CD4-positive, CD25-positive, alpha-beta regulatory T cell (primary cell): ENCODE measurements around the gene KLHL2. TPM values are rescaled to one million over a fixed set of nuclear protein-coding genes. Genes with fewer than 3 reads are reported as not detected.
"Not testable (repeated sequence)": the region's sequence is repeated elsewhere in the genome, so short reads cannot be mapped to it uniquely, and the experiment has no call there.

Source experiments
- ATAC-seq, 2 donors: fragments of 150-1000 bp; cut with Tn5 transposase; one replicate each; pipeline ENCODE4 v1.10.0; 2021; ENCODE audit warnings: low read depth in 2 of 2, moderate number of reproducible peaks in 2 of 2, moderate library complexity in 1 of 2
- DNase-seq, 3 donors: peaks; one replicate each; pipeline versions ENCODE4 v3.0.0 to v3.0.0-alpha.2; 2012 to 2022; ENCODE audit warnings: mixed read lengths in 1 of 3
- H3K27ac ChIP-seq: one replicate; pipeline ENCODE4 v1.7.0; 2013; ENCODE audit warnings: mild to moderate bottlenecking, low read length; ENCODE audit not compliant: insufficient read depth, poor library complexity, severe bottlenecking
- H3K27me3 ChIP-seq: one replicate; pipeline ENCODE4 v1.7.0; 2013; ENCODE audit warnings: low read length; ENCODE audit not compliant: control insufficient read depth, insufficient read depth
- H3K36me3 ChIP-seq: one replicate; pipeline ENCODE4 v1.7.0; 2013; ENCODE audit warnings: mild to moderate bottlenecking, low read length, moderate library complexity; ENCODE audit not compliant: control insufficient read depth, insufficient read depth
- H3K4me1 ChIP-seq: 2 replicates; pipeline ENCODE4 v1.7.0; 2013; ENCODE audit warnings: mild to moderate bottlenecking, low read length; ENCODE audit not compliant: insufficient read depth, control insufficient read depth, poor library complexity, severe bottlenecking
- H3K4me3 ChIP-seq: one replicate; pipeline ENCODE4 v1.7.0; 2013; ENCODE audit warnings: low read depth, mild to moderate bottlenecking, low read length, moderate library complexity
- H3K9me3 ChIP-seq, 2 experiments: 1 replicate in 1 of 2; 2 replicates in 1 of 2; pipeline ENCODE4 v1.7.0; 2013; ENCODE audit warnings: low read length in 2 of 2, mild to moderate bottlenecking in 1 of 2, moderate library complexity in 1 of 2; ENCODE audit not compliant: control insufficient read depth in 2 of 2
- H3K27ac Mint-ChIP-seq, 3 donors: one replicate each; pipeline ENCODE4 v1.8.0; 2020 to 2022; ENCODE audit warnings: mild to moderate bottlenecking in 3 of 3, mixed read lengths in 3 of 3, moderate library complexity in 2 of 3
- H3K27me3 Mint-ChIP-seq: one replicate; pipeline ENCODE4 v1.8.0; 2022; ENCODE audit warnings: mild to moderate bottlenecking, mixed read lengths
- H3K36me3 Mint-ChIP-seq: one replicate; pipeline ENCODE4 v1.8.0; 2020; ENCODE audit warnings: mixed read lengths
- H3K4me1 Mint-ChIP-seq, 4 donors: one replicate each; pipeline ENCODE4 v1.8.0; 2020 to 2022; ENCODE audit warnings: mixed read lengths in 4 of 4, mild to moderate bottlenecking in 1 of 4
- H3K4me3 Mint-ChIP-seq, 4 donors: one replicate each; pipeline ENCODE4 v1.8.0; 2020 to 2022; ENCODE audit warnings: mild to moderate bottlenecking in 4 of 4, mixed read lengths in 4 of 4, moderate library complexity in 3 of 4
- H3K9me3 Mint-ChIP-seq, 7 donors: one replicate each; pipeline ENCODE4 v1.8.0; 2020 to 2022; ENCODE audit warnings: mixed read lengths in 7 of 7, mild to moderate bottlenecking in 3 of 7, moderate library complexity in 2 of 7
- polyA plus RNA-seq, 4 donors: library from polyadenylated mRNA; unstranded; fragments of 300-500 nt; fragmentation: Illumina TruSeq; gene quantifications; one replicate each; pipeline ENCODE4 v1.2.3, GENCODE V29; 2021
- total RNA-seq: library from RNA; stranded (reverse); gene quantifications from one replicate; pipeline ENCODE4 v1.2.3, GENCODE V29; 2022

Gene KLHL2
- total and polyA plus RNA-seq, 5 donors from 2014 or later: 7.1 to 31.2 (median 10.2) TPM

GRCh38 chr4:165240761-165241160 is 33.4 kb downstream of the KLHL2 start:
- not testable (repeated sequence) for H3K9me3 Mint-ChIP-seq, H3K36me3 ChIP-seq, DNase-seq, H3K4me3 ChIP-seq, H3K4me3 Mint-ChIP-seq, H3K27me3 ChIP-seq, ATAC-seq, H3K4me1 ChIP-seq, H3K9me3 ChIP-seq, H3K27ac Mint-ChIP-seq, H3K27me3 Mint-ChIP-seq, H3K27ac ChIP-seq
- Mint-ChIP-seq H3K4me1 (peaks cover 14 to 33% (median 26%) of the 10 kb centered on the region in 4 donors), H3K36me3 (peaks cover 47% of the 10 kb centered on the region)

- not testable (repeated sequence) for ATAC-seq, H3K4me3 ChIP-seq, H3K4me1 ChIP-seq, H3K27me3 ChIP-seq, H3K9me3 ChIP-seq, H3K36me3 ChIP-seq, DNase-seq, H3K4me3 Mint-ChIP-seq, H3K27me3 Mint-ChIP-seq, H3K9me3 Mint-ChIP-seq, H3K27ac Mint-ChIP-seq, H3K27ac ChIP-seq
- Mint-ChIP-seq H3K36me3 (peaks cover 36% of the 10 kb centered on the region), H3K4me1 (peaks cover 16 to 19% (median 18%) of the 10 kb centered on the region in 4 donors)
These were observed 36.8 kb downstream of the KLHL2 start for GRCh38 chr4:165244148-165244547.

DNA sequence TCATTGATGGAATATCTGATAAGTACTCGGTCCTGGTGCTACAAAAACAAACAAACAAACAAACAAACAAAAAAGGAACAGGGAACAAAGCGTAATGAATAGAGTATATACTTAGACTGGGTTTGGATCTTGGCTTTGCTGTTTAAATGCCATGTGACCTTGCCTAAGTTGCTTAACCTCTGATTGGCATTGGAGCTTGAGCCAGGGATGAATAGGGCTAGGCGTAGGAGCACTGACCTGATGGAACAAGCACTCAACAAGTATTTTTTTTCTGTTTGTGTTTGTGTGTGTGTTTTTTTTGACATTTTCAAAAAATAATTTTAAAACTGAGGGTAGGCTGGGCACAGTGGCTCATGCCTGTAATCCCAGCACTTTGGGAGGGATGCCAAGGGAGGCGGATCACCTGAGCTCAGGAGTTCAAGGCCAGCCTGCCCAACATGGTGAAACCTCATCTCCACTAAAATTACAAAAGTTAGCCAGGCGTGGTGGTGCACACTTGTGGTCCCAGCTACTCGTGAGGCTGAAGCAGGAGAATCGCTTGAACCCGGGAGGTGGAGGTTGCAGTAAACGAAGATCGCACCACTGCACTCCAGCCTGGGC is 37.3 kb downstream of the KLHL2 start:
- not testable (repeated sequence) for H3K4me3 ChIP-seq, H3K4me3 Mint-ChIP-seq, ATAC-seq, H3K27ac ChIP-seq, H3K9me3 Mint-ChIP-seq, H3K27ac Mint-ChIP-seq, H3K9me3 ChIP-seq, H3K27me3 Mint-ChIP-seq, DNase-seq, H3K36me3 ChIP-seq, H3K27me3 ChIP-seq
- peaks cover 11% of the 10 kb centered on the region for H3K4me1 ChIP-seq
- peaks cover 14 to 22% (median 16%) of the 10 kb centered on the region in 4 donors for H3K4me1 Mint-ChIP-seq
- H3K36me3 Mint-ChIP-seq: peaks cover 30% of the 10 kb centered on the region

GRCh38 chr4:165248102-165248501 is 40.7 kb downstream of the KLHL2 start:
- Mint-ChIP-seq H3K9me3 (peaks cover 0 to 1% (median 0%) of the 10 kb centered on the region in 7 donors), H3K4me1 (peaks cover 9 to 19% (median 16%) of the 10 kb centered on the region in 4 donors), H3K36me3 (peaks cover 12% of the 10 kb centered on the region), H3K27me3 (no peaks in the 10 kb centered on the region), H3K4me3 (no peak overlapping the region), H3K27ac (no peak overlapping the region)
- ATAC-seq (peak in 1 of 2 donors; percentile 37), DNase-seq (peak in 2 of 3 donors; percentile 17 to 56)
- Histone ChIP-seq H3K27ac (no peak overlapping the region), H3K4me1 (peaks cover 11% of the 10 kb centered on the region), H3K36me3 (no peaks in the 10 kb centered on the region), H3K27me3 (no peaks in the 10 kb centered on the region), H3K4me3 (no peak overlapping the region), H3K9me3 (no peaks in the 10 kb centered on the region)

DNA sequence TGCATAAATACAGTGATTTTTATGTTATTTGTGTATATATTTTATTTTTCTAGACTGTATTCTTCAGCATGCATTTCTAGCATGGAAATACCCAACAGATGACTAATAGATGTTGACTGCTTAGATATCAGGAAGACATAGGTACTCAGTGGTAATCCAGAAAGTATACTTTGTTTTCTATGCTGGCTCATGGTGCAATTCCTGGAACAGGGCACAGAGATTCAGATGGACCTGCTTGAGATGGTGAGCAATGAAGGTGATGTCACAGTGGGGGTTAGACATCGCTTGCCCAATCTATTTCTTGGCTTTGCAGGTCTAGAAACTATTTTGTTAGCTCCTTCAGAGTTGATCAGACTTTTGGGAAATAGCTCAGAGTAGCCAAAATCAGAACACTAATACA is 41.5 kb downstream of the KLHL2 start:
- H3K4me3 Mint-ChIP-seq, H3K27me3 Mint-ChIP-seq, H3K27ac ChIP-seq, H3K9me3 Mint-ChIP-seq, H3K27me3 ChIP-seq, H3K4me3 ChIP-seq, DNase-seq, ATAC-seq, H3K36me3 ChIP-seq, H3K9me3 ChIP-seq: not testable (repeated sequence)
- peaks cover 11% of the 10 kb centered on the region for H3K36me3 Mint-ChIP-seq
- H3K4me1 Mint-ChIP-seq: peaks cover 5 to 21% (median 16%) of the 10 kb centered on the region in 4 donors
- peaks cover 11% of the 10 kb centered on the region for H3K4me1 ChIP-seq
- H3K27ac Mint-ChIP-seq: peak overlapping the region in 1 of 3 donors; percentile 66

DNA sequence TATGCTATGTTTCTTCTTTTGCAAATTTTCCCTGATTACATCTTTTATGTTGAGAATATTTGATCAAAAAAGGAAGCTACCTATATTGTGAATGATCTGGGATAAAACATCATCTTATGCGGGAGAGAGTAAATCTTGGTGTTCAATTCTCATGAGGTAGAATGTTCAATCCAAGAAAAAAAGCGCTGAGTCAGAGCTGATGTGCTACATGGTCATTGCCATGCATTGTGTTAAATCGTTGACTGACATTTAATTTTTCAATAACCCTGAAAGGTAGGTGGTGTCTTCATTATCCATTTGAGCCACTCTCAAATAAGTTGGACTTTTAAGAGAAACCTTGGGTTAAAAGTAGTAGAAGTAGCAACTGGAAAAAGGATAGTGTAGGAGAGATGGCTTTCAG is 47.4 kb downstream of the KLHL2 start:
- H3K4me3 ChIP-seq, H3K9me3 Mint-ChIP-seq, H3K36me3 Mint-ChIP-seq, ATAC-seq, H3K36me3 ChIP-seq, H3K27me3 Mint-ChIP-seq, H3K27me3 ChIP-seq, H3K9me3 ChIP-seq, H3K27ac ChIP-seq, H3K4me3 Mint-ChIP-seq, DNase-seq: not testable (repeated sequence)
- H3K4me1 Mint-ChIP-seq: peaks cover 26 to 55% (median 48%) of the 10 kb centered on the region in 4 donors
- peak overlapping the region in 2 of 3 donors; percentile 59 to 87 for H3K27ac Mint-ChIP-seq
- peaks cover 24% of the 10 kb centered on the region for H3K4me1 ChIP-seq

DNA sequence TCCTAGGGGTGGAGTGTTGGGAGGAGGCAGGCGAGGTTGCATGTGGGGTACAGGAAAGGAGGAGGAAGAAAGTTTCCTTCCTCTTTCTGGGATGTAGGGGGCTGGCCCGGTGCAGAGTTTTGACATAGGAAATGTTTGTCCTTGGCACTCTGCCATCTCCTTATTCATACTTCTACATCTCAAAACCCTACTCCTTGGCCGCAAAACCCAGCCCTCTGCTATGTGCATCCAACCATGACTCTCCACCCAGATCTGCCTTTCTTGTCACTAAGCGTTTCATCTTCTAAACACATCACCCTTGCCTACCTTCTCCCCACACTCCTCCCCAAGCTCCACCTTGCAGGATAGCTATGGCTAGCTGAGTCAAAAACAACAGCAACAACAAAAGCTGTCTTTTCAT is 48.1 kb downstream of the KLHL2 start:
- H3K4me3 ChIP-seq, H3K27me3 Mint-ChIP-seq, H3K9me3 Mint-ChIP-seq, H3K9me3 ChIP-seq, H3K27me3 ChIP-seq, H3K36me3 ChIP-seq, H3K27ac ChIP-seq, H3K36me3 Mint-ChIP-seq: not testable (repeated sequence)
- H3K4me3 Mint-ChIP-seq: peak overlapping the region; percentile 10 to 89 (median 56)
- DNase-seq (peak in 2 of 3 donors; percentile 47 to 68), ATAC-seq (peak; percentile 64 to 80)
- peak overlapping the region; percentile 59 to 89 (median 87) for H3K27ac Mint-ChIP-seq
- H3K4me1 Mint-ChIP-seq: peaks cover 30 to 60% (median 52%) of the 10 kb centered on the region in 4 donors
- H3K4me1 ChIP-seq: peaks cover 26% of the 10 kb centered on the region

- peak in 1 of 3 donors; percentile 43 for DNase-seq
- peak overlapping the region; percentile 59 to 87 (median 79) for H3K27ac Mint-ChIP-seq
- H3K27me3 Mint-ChIP-seq, H3K27me3 ChIP-seq, H3K36me3 ChIP-seq, H3K9me3 Mint-ChIP-seq, H3K36me3 Mint-ChIP-seq, H3K9me3 ChIP-seq: not testable (repeated sequence)
- Histone ChIP-seq H3K4me3 (peak overlapping the region; percentile 38), H3K4me1 (peaks cover 26% of the 10 kb centered on the region), H3K27ac (peak overlapping the region; percentile 30)
- H3K4me3 Mint-ChIP-seq: peak overlapping the region; percentile 42 to 89 (median 56)
- peak; percentile 43 to 54 for ATAC-seq
- H3K4me1 Mint-ChIP-seq: peaks cover 32 to 67% (median 54%) of the 10 kb centered on the region in 4 donors
These were observed 48.8 kb downstream of the KLHL2 start for GRCh38 chr4:165256074-165256659.
